ENCODE data around the gene ANKRD6.
A peak's percentile ranks its signal among the peaks of the same experiment; 100 is the strongest.

Gene ANKRD6

GRCh38 chr6:89520736-89521135 lies 87.8 kb downstream of the ANKRD6 start:
- no peak for DNase-seq

- no peak for DNase-seq
These were observed 89.8 kb downstream of the ANKRD6 start for GRCh38 chr6:89522778-89523177.

- DNase-seq = no peak
These were observed 93.0 kb downstream of the ANKRD6 start for GRCh38 chr6:89525786-89526562.

- DNase-seq = no peak
These were observed 93.6 kb downstream of the ANKRD6 start for GRCh38 chr6:89526563-89526869.

- DNase-seq = no peak
These were observed 94.7 kb downstream of the ANKRD6 start for GRCh38 chr6:89527634-89528033.

GRCh38 chr6:89528866-89529265 lies 95.9 kb downstream of the ANKRD6 start:
- no peak for DNase-seq

GRCh38 chr6:89530982-89531381 lies 98.0 kb downstream of the ANKRD6 start:
- no peak for DNase-seq

GRCh38 chr6:89536231-89536630 lies 103.3 kb downstream of the ANKRD6 start:
- DNase-seq = no peak

GRCh38 chr6:89539779-89540178 lies 106.8 kb downstream of the ANKRD6 start:
- DNase-seq = no peak

- no peak for DNase-seq
These were observed 109.3 kb downstream of the ANKRD6 start for GRCh38 chr6:89542081-89542857.

- DNase-seq = no peak
These were observed 109.9 kb downstream of the ANKRD6 start for GRCh38 chr6:89542866-89543265.

- no peak for DNase-seq
These were observed 114.3 kb downstream of the ANKRD6 start for GRCh38 chr6:89547281-89547680.

- DNase-seq = no peak
These were observed 120.5 kb downstream of the ANKRD6 start for GRCh38 chr6:89553431-89553830.

GRCh38 chr6:89554106-89554505 lies 121.2 kb downstream of the ANKRD6 start:
- DNase-seq = no peak

- no peak for DNase-seq
These were observed 122.1 kb downstream of the ANKRD6 start for GRCh38 chr6:89555031-89555430.

- DNase-seq = peak; percentile 76
These were observed 122.9 kb downstream of the ANKRD6 start for GRCh38 chr6:89555806-89556205.

GRCh38 chr6:89559487-89559886 lies 126.5 kb downstream of the ANKRD6 start:
- no peak for DNase-seq

- DNase-seq = no peak
These were observed 129.4 kb downstream of the ANKRD6 start for GRCh38 chr6:89562093-89562973.

GRCh38 chr6:89563866-89564265 lies 130.9 kb downstream of the ANKRD6 start:
- no peak for DNase-seq

- no peak for DNase-seq
These were observed 131.9 kb downstream of the ANKRD6 start for GRCh38 chr6:89564752-89565427.

GRCh38 chr6:89566008-89566800 lies 133.3 kb downstream of the ANKRD6 start:
- no peak for DNase-seq
